ENCODE results near the gene RASGRP1. TPM values are rescaled to one million over a fixed set of nuclear protein-coding genes. Genes with fewer than 3 reads are reported as not detected.

Gene RASGRP1
- total and polyA plus RNA-seq, 7 donors = 0.01 to 0.27 (median 0.16) TPM; not detected in 1

DNA sequence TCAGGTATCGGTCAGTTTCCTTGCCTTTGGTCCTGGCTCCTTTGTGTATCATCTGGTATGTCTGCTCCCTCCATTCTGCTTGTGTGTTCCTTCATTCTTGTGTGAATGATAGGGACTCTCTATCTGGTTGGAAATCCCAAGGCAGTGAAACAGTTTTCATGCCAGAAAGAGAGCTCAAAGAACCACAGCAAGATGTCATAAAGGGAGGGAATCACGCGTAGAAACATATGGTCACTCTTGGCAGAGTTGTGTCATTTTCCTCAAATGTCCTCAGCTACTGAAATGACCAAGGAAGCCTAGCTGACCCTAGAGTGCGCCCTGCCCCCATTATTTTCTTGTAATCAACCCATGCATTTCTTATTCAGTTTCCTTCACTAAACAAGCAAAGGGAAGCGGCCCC is 48.0 kb downstream of the RASGRP1 start:
- intact Hi-C loops (cut with DNase I) = loop anchor here in 1 of 2 donors (1.0 kb wide), 1 partner anchor 48 kb away; the partner anchor contains the start of gene RASGRP1
- no peak for DNase-seq
- Histone ChIP-seq H3K36me3 (ENCODE audit: insufficient read depth in 1 of 2, low read depth in 1 of 2) (no peaks in the 10 kb centered on the region), H3K4me1 (no peaks in the 10 kb centered on the region), H3K27ac (no peak overlapping the region), H3K4me3 (no peak overlapping the region), H3K9me3 (no peaks in the 10 kb centered on the region), H3K27me3 (ENCODE audit: insufficient read depth in 3 of 3, low read length in 2 of 3) (peaks cover 0 to 12% (median 3%) of the 10 kb centered on the region in 3 donors)
- TF ChIP-seq, protein P1, sequence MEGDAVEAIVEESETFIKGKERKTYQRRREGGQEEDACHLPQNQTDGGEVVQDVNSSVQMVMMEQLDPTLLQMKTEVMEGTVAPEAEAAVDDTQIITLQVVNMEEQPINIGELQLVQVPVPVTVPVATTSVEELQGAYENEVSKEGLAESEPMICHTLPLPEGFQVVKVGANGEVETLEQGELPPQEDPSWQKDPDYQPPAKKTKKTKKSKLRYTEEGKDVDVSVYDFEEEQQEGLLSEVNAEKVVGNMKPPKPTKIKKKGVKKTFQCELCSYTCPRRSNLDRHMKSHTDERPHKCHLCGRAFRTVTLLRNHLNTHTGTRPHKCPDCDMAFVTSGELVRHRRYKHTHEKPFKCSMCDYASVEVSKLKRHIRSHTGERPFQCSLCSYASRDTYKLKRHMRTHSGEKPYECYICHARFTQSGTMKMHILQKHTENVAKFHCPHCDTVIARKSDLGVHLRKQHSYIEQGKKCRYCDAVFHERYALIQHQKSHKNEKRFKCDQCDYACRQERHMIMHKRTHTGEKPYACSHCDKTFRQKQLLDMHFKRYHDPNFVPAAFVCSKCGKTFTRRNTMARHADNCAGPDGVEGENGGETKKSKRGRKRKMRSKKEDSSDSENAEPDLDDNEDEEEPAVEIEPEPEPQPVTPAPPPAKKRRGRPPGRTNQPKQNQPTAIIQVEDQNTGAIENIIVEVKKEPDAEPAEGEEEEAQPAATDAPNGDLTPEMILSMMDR (IDR thresholded peaks at IDR 0.05) = no peak
- 64 to 71% (median 69%) methylated on average over 5 of the region's 5 CpGs for WGBS, 3 donors
- ATAC-seq = no peak

GRCh38 chr15:38514601-38515000 is 50.0 kb downstream of the RASGRP1 start:
- TF ChIP-seq, protein P1 (IDR thresholded peaks at IDR 0.05) = no peak
- 17 to 25% (median 23%) methylated on average over 2 of the region's 2 CpGs for WGBS, 3 donors
- no peak for ATAC-seq

GRCh38 chr15:38512901-38513300 is 51.7 kb downstream of the RASGRP1 start:
- TF ChIP-seq, protein P1 (IDR thresholded peaks at IDR 0.05) = no peak
- Histone ChIP-seq H3K27ac (no peak overlapping the region), H3K9me3 (no peaks in the 10 kb centered on the region), H3K4me1 (no peaks in the 10 kb centered on the region), H3K27me3 (ENCODE audit: insufficient read depth in 3 of 3, low read length in 2 of 3) (peaks cover 0 to 7% (median 0%) of the 10 kb centered on the region in 3 donors), H3K36me3 (ENCODE audit: insufficient read depth in 1 of 2, low read depth in 1 of 2) (no peaks in the 10 kb centered on the region), H3K4me3 (no peak overlapping the region)
- intact Hi-C loops (cut with DNase I) = no loop called here
- ATAC-seq = no peak
- WGBS, 3 donors = 73 to 91% (median 82%) methylated on average over 1 of the region's 1 CpG
- no peak for DNase-seq

More at GRCh38 chr15:38514601-38515000, 50.0 kb downstream of the RASGRP1 start:
- Histone ChIP-seq H3K27ac (no peak overlapping the region), H3K4me3 (no peak overlapping the region), H3K4me1 (no peaks in the 10 kb centered on the region), H3K36me3 (ENCODE audit: insufficient read depth in 1 of 2, low read depth in 1 of 2) (no peaks in the 10 kb centered on the region), H3K9me3 (no peaks in the 10 kb centered on the region), H3K27me3 (ENCODE audit: insufficient read depth in 3 of 3, low read length in 2 of 3) (peaks cover 0 to 12% (median 3%) of the 10 kb centered on the region in 3 donors)
- intact Hi-C loops (cut with DNase I) = no loop called here
- no peak for DNase-seq

DNA sequence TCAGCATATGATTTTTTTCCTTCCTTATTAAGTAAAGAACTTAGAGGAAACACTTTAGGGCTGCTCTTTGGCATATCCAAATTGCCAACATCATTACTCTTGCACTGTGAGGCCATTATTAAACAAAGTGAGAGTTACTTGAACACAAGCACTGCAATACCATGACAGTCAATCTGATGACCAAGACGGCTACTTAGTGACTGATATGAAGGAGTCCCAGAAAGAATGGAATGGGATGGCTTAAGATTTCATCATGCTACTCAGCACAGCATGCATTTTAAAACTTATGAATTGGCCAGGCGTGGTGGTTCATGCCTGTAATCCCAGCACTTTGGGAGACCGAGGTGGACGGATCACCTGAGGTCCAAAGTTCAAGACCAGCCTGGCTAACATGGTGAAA is 55.5 kb downstream of the RASGRP1 start:
- Histone ChIP-seq H3K4me3 (no peak overlapping the region), H3K9me3 (no peaks in the 10 kb centered on the region), H3K27ac (no peak overlapping the region), H3K4me1 (no peaks in the 10 kb centered on the region), H3K36me3 (ENCODE audit: insufficient read depth in 1 of 2, low read depth in 1 of 2) (no peaks in the 10 kb centered on the region), H3K27me3 (ENCODE audit: insufficient read depth in 3 of 3, low read length in 2 of 3) (no peaks in the 10 kb centered on the region)
- 88 to 93% (median 91%) methylated on average over 4 of the region's 4 CpGs for WGBS, 3 donors
- TF ChIP-seq, protein P1 (IDR thresholded peaks at IDR 0.05) = no peak
- DNase-seq (no peak), ATAC-seq (no peak)
- intact Hi-C loops (cut with DNase I) = no loop called here

DNA sequence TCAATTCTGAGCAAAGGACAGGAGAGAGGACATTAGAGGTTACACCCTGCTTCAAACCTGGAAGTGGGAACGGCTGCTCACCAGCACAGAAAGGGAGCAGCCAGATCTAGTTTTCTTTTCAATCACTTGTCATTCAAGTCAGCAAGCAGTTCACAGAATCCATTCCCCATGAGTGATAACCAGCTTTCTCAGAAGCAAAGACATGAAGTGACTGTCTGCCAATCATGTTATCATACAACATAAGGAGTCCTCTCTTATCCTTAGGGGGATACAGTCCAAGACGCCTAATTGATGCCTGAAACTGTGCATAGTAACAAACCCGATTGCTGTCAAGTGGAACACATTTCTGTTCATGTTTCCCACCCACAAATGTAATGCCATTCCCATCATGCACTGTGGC is 56.0 kb downstream of the RASGRP1 start:
- DNase-seq (no peak), ATAC-seq (no peak)
- Histone ChIP-seq H3K27me3 (ENCODE audit: insufficient read depth in 3 of 3, low read length in 2 of 3) (no peaks in the 10 kb centered on the region), H3K9me3 (no peaks in the 10 kb centered on the region), H3K36me3 (ENCODE audit: insufficient read depth in 1 of 2, low read depth in 1 of 2) (no peaks in the 10 kb centered on the region), H3K4me3 (no peak overlapping the region), H3K27ac (no peak overlapping the region), H3K4me1 (no peaks in the 10 kb centered on the region)
- WGBS, 3 donors = 68 to 77% (median 75%) methylated on average over 3 of the region's 3 CpGs
- TF ChIP-seq, protein P1 (IDR thresholded peaks at IDR 0.05) = no peak
- intact Hi-C loops (cut with DNase I) = no loop called here
